ENCODE results near the gene NFE2L1.

- TF ChIP-seq, protein P1, sequence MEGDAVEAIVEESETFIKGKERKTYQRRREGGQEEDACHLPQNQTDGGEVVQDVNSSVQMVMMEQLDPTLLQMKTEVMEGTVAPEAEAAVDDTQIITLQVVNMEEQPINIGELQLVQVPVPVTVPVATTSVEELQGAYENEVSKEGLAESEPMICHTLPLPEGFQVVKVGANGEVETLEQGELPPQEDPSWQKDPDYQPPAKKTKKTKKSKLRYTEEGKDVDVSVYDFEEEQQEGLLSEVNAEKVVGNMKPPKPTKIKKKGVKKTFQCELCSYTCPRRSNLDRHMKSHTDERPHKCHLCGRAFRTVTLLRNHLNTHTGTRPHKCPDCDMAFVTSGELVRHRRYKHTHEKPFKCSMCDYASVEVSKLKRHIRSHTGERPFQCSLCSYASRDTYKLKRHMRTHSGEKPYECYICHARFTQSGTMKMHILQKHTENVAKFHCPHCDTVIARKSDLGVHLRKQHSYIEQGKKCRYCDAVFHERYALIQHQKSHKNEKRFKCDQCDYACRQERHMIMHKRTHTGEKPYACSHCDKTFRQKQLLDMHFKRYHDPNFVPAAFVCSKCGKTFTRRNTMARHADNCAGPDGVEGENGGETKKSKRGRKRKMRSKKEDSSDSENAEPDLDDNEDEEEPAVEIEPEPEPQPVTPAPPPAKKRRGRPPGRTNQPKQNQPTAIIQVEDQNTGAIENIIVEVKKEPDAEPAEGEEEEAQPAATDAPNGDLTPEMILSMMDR (IDR thresholded peaks at IDR 0.05) = no peak
- TF ChIP-seq ZFX (IDR thresholded peaks at IDR 0.05; ENCODE audit: borderline replicate concordance) = no peak
These were observed 33.7 kb downstream of the NFE2L1 start for GRCh38 chr17:48081858-48082257.

Data from 22Rv1 (cell line).